ENCODE results near the gene KRTAP9-2.
"Not testable (repeated sequence)": the region's sequence is repeated elsewhere in the genome, so short reads cannot be mapped to it uniquely, and the experiment has no call there.

GRCh38 chr17:41246995-41247787 lies 20.7 kb downstream of the KRTAP9-2 start:
- TF ChIP-seq, protein P1, sequence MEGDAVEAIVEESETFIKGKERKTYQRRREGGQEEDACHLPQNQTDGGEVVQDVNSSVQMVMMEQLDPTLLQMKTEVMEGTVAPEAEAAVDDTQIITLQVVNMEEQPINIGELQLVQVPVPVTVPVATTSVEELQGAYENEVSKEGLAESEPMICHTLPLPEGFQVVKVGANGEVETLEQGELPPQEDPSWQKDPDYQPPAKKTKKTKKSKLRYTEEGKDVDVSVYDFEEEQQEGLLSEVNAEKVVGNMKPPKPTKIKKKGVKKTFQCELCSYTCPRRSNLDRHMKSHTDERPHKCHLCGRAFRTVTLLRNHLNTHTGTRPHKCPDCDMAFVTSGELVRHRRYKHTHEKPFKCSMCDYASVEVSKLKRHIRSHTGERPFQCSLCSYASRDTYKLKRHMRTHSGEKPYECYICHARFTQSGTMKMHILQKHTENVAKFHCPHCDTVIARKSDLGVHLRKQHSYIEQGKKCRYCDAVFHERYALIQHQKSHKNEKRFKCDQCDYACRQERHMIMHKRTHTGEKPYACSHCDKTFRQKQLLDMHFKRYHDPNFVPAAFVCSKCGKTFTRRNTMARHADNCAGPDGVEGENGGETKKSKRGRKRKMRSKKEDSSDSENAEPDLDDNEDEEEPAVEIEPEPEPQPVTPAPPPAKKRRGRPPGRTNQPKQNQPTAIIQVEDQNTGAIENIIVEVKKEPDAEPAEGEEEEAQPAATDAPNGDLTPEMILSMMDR (conservative IDR thresholded peaks at IDR 0.05; ENCODE audit: low read length) = not testable (repeated sequence)
- TF ChIP-seq EZH2phosphoT487 (IDR thresholded peaks at IDR 0.05; ENCODE audit: borderline replicate concordance) = not testable (repeated sequence)
